Measurements from ENCODE around the gene MINPP1. TPM values are rescaled to one million over a fixed set of nuclear protein-coding genes. Genes with fewer than 3 reads are reported as not detected.

The MINPP1 gene
- total RNA-seq, result 24.3 and 28.0 TPM in 2 replicates

GRCh38 chr10:87504640-87505365 lies at the start of gene MINPP1:
MINPP1 (plus strand) TSS chr10:87504893; CDS start chr10:87504916, 23 bp downstream.

Other genes starting within 250 kb of the MINPP1 start
- gene NUTM2D, start 147.1 kb upstream of the MINPP1 start, total RNA-seq, result 2.1 and 7.5 TPM in 2 replicates
- gene PAPSS2, start 155.0 kb downstream of the MINPP1 start, total RNA-seq, result 0.68 and 5.1 TPM in 2 replicates